Body of pancreas (tissue), 4 donors: ENCODE results near the gene GABRA5.

Source experiments
- POLR2A ChIP-seq, 3 donors: fragments of 450-650 bp; IDR thresholded peaks; one replicate each; pipeline ENCODE4 v1.6.1; 2016; ENCODE audit warnings: antibody characterized with exemption in 3 of 3, mild to moderate bottlenecking in 2 of 3
- TF ChIP-seq, protein P1 (sequence below), 7 experiments: fragments of 450-650 bp in 4 of 7; fragments of 200-600 bp in 3 of 7; sonication (generic) in 3 of 7; IDR thresholded peaks; one replicate each; pipeline ENCODE4 v1.5.1; 2016 to 2019; ENCODE audit warnings: antibody characterized with exemption in 7 of 7

- TF ChIP-seq, protein P1, sequence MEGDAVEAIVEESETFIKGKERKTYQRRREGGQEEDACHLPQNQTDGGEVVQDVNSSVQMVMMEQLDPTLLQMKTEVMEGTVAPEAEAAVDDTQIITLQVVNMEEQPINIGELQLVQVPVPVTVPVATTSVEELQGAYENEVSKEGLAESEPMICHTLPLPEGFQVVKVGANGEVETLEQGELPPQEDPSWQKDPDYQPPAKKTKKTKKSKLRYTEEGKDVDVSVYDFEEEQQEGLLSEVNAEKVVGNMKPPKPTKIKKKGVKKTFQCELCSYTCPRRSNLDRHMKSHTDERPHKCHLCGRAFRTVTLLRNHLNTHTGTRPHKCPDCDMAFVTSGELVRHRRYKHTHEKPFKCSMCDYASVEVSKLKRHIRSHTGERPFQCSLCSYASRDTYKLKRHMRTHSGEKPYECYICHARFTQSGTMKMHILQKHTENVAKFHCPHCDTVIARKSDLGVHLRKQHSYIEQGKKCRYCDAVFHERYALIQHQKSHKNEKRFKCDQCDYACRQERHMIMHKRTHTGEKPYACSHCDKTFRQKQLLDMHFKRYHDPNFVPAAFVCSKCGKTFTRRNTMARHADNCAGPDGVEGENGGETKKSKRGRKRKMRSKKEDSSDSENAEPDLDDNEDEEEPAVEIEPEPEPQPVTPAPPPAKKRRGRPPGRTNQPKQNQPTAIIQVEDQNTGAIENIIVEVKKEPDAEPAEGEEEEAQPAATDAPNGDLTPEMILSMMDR (IDR thresholded peaks at IDR 0.05) = no peak
- TF ChIP-seq POLR2A (IDR thresholded peaks at IDR 0.05) = no peak
These were observed 2.8 kb downstream of the GABRA5 start for GRCh38 chr15:26869628-26870027.
